ENCODE data around the gene SPARCL1. TPM values are rescaled to one million over a fixed set of nuclear protein-coding genes. Genes with fewer than 3 reads are reported as not detected.

Gene SPARCL1
- polyA plus RNA-seq, 1 donor (not counting 4 experiments of a cell fraction or from before 2014, with no cell fraction given), result not detected

GRCh38 chr4:87510747-87511146 lies 18.4 kb downstream of the SPARCL1 start:
- no peak overlapping the region for H3K9ac ChIP-seq (ENCODE audit: control insufficient read depth, extremely low read depth, insufficient read depth, low read length)
- dilution Hi-C loops (cut with MboI; ENCODE audit: extremely low pct_ligation_motif_present, low sequenced_read_pairs), result no loop called here
- no peaks in the 10 kb centered on the region for H3K79me2 ChIP-seq (ENCODE audit: control insufficient read depth, insufficient read depth, low read length)
- no peaks in the 10 kb centered on the region for H3K36me3 ChIP-seq (ENCODE audit: control insufficient read depth in 2 of 2, extremely low read depth in 1 of 2, insufficient read depth in 2 of 2, low read length in 2 of 2)
- peaks cover 3% of the 10 kb centered on the region for H3K4me1 ChIP-seq (ENCODE audit: control insufficient read depth, extremely low read depth, insufficient read depth, low read length)
- H2AFZ ChIP-seq (ENCODE audit: control insufficient read depth, low read length), result no peak overlapping the region
- H3K27ac ChIP-seq (ENCODE audit: control insufficient read depth, insufficient read depth, low read length), result no peak overlapping the region
- TF ChIP-seq EZH2 (IDR thresholded peaks at IDR 0.05; ENCODE audit: low read length), result no peak
- TF ChIP-seq, protein P1, sequence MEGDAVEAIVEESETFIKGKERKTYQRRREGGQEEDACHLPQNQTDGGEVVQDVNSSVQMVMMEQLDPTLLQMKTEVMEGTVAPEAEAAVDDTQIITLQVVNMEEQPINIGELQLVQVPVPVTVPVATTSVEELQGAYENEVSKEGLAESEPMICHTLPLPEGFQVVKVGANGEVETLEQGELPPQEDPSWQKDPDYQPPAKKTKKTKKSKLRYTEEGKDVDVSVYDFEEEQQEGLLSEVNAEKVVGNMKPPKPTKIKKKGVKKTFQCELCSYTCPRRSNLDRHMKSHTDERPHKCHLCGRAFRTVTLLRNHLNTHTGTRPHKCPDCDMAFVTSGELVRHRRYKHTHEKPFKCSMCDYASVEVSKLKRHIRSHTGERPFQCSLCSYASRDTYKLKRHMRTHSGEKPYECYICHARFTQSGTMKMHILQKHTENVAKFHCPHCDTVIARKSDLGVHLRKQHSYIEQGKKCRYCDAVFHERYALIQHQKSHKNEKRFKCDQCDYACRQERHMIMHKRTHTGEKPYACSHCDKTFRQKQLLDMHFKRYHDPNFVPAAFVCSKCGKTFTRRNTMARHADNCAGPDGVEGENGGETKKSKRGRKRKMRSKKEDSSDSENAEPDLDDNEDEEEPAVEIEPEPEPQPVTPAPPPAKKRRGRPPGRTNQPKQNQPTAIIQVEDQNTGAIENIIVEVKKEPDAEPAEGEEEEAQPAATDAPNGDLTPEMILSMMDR (optimal IDR thresholded peaks at IDR 0.05 in 1 of 3, IDR thresholded peaks at IDR 0.05 in 1 of 3, conservative IDR thresholded peaks at IDR 0.05 in 1 of 3; ENCODE audit: extremely low read depth in 1 of 3, insufficient read depth in 2 of 3, low read length in 3 of 3), result no peak
- no peaks in the 10 kb centered on the region for H3K9me1 ChIP-seq (ENCODE audit: control insufficient read depth, extremely low read depth, insufficient read depth, low read length)
- H4K20me1 ChIP-seq (ENCODE audit: control insufficient read depth, extremely low read depth, insufficient read depth, low read length), result no peaks in the 10 kb centered on the region
- FAIRE-seq (no peak), DNase-seq (ENCODE audit: low read depth, low spot score) (no peak)
- no peaks in the 10 kb centered on the region for H3K27me3 ChIP-seq (ENCODE audit: control insufficient read depth, extremely low read depth, insufficient read depth, low read length)
- no peak overlapping the region for H3K4me2 ChIP-seq (ENCODE audit: control insufficient read depth, extremely low read depth, insufficient read depth, low read depth, low read length)
- H3K4me3 ChIP-seq (ENCODE audit: control insufficient read depth in 2 of 3, extremely low read depth in 1 of 3, insufficient read depth in 2 of 3, low read depth in 1 of 3, low read length in 3 of 3), result no peak overlapping the region
- H3K9me3 ChIP-seq (ENCODE audit: control insufficient read depth, low read depth, low read length), result no peaks in the 10 kb centered on the region

DNA sequence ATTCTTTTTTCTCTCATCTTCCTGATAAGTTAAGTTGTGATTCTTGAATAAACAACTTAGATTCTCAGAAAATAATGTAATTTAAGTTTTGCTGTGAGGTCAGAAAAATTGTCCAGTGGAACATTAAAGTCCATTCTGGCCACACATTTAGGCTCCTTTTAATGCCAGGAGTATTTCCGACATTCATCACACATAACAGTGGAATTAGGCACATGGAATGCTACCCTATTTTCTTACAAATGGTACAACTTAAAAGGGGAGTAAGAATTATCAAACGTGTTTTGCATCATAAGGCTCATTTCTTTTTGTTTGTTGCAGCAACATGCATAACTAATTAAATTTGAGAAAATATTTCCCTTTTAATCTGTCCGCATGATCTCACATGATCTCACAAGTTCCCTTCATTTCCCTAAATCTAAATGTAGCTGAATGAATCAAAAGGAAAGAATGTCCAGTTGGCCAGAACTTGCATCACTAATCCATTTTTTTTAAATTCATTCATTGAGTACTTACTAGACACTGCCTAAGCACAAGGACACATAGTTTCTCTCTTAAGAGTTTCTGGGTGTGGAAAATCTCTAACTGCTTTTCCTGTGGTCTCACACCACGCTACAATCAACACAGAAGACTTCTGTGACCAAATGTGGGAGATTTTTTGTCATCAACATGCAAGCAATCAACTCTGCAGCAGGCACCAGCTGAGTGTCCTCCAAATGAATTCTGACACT lies 22.0 kb downstream of the SPARCL1 start:
- no peaks in the 10 kb centered on the region for H3K9me3 ChIP-seq (ENCODE audit: control insufficient read depth, low read depth, low read length)
- no peak for TF ChIP-seq EZH2 (IDR thresholded peaks at IDR 0.05; ENCODE audit: low read length)
- TF ChIP-seq, protein P1 (optimal IDR thresholded peaks at IDR 0.05 in 1 of 3, IDR thresholded peaks at IDR 0.05 in 1 of 3, conservative IDR thresholded peaks at IDR 0.05 in 1 of 3; ENCODE audit: extremely low read depth in 1 of 3, insufficient read depth in 2 of 3, low read length in 3 of 3), result no peak
- peaks cover 3% of the 10 kb centered on the region for H3K4me1 ChIP-seq (ENCODE audit: control insufficient read depth, extremely low read depth, insufficient read depth, low read length)
- no peak overlapping the region for H3K9ac ChIP-seq (ENCODE audit: control insufficient read depth, extremely low read depth, insufficient read depth, low read length)
- H3K9me1 ChIP-seq (ENCODE audit: control insufficient read depth, extremely low read depth, insufficient read depth, low read length), result no peaks in the 10 kb centered on the region
- no peak overlapping the region for H3K27ac ChIP-seq (ENCODE audit: control insufficient read depth, insufficient read depth, low read length)
- H2AFZ ChIP-seq (ENCODE audit: control insufficient read depth, low read length), result no peak overlapping the region
- DNase-seq (ENCODE audit: low read depth, low spot score) (no peak), FAIRE-seq (peak; percentile 23)
- H3K36me3 ChIP-seq (ENCODE audit: control insufficient read depth in 2 of 2, extremely low read depth in 1 of 2, insufficient read depth in 2 of 2, low read length in 2 of 2), result no peaks in the 10 kb centered on the region
- no peaks in the 10 kb centered on the region for H3K27me3 ChIP-seq (ENCODE audit: control insufficient read depth, extremely low read depth, insufficient read depth, low read length)
- H3K4me3 ChIP-seq (ENCODE audit: control insufficient read depth in 2 of 3, extremely low read depth in 1 of 3, insufficient read depth in 2 of 3, low read depth in 1 of 3, low read length in 3 of 3), result no peak overlapping the region
- H4K20me1 ChIP-seq (ENCODE audit: control insufficient read depth, extremely low read depth, insufficient read depth, low read length), result no peaks in the 10 kb centered on the region
- dilution Hi-C loops (cut with MboI; ENCODE audit: extremely low pct_ligation_motif_present, low sequenced_read_pairs), result no loop called here
- no peak overlapping the region for H3K4me2 ChIP-seq (ENCODE audit: control insufficient read depth, extremely low read depth, insufficient read depth, low read depth, low read length)
- no peaks in the 10 kb centered on the region for H3K79me2 ChIP-seq (ENCODE audit: control insufficient read depth, insufficient read depth, low read length)
